Fibroblast of gingiva (primary cell): ENCODE results near the gene CLDN1.
A peak's percentile ranks its signal among the peaks of the same experiment; 100 is the strongest.

Experiments
- DNase-seq: peaks from one replicate; pipeline ENCODE4 v3.0.0-alpha.2; 2011; ENCODE audit warnings: low read depth

Gene CLDN1

GRCh38 chr3:190321789-190322603, at the start of gene CLDN1:
Gene CLDN1 (minus strand): TSS chr3:190322446. CDS start chr3:190322206, 240 bp downstream.
- peak; percentile 59 for DNase-seq

GRCh38 chr3:190371152-190371551, 48.9 kb upstream of the CLDN1 start:
- no peak for DNase-seq

GRCh38 chr3:190370369-190370768, 48.1 kb upstream of the CLDN1 start:
- no peak for DNase-seq

GRCh38 chr3:190369668-190370295, 47.5 kb upstream of the CLDN1 start:
- no peak for DNase-seq

- no peak for DNase-seq
These were observed 46.6 kb upstream of the CLDN1 start for GRCh38 chr3:190368881-190369280.

GRCh38 chr3:190366133-190366532, 43.9 kb upstream of the CLDN1 start:
- DNase-seq = peak; percentile 40

- no peak for DNase-seq
These were observed 40.0 kb upstream of the CLDN1 start for GRCh38 chr3:190362258-190362657.

GRCh38 chr3:190361791-190362190, 39.5 kb upstream of the CLDN1 start:
- no peak for DNase-seq

- no peak for DNase-seq
These were observed 38.0 kb upstream of the CLDN1 start for GRCh38 chr3:190360228-190360627.

GRCh38 chr3:190359813-190360212, 37.6 kb upstream of the CLDN1 start:
- no peak for DNase-seq

GRCh38 chr3:190357468-190357867, 35.2 kb upstream of the CLDN1 start:
- no peak for DNase-seq

GRCh38 chr3:190356246-190356645, 34.0 kb upstream of the CLDN1 start:
- no peak for DNase-seq

GRCh38 chr3:190352861-190353457, 30.7 kb upstream of the CLDN1 start:
- no peak for DNase-seq

- DNase-seq = no peak
These were observed 24.3 kb upstream of the CLDN1 start for GRCh38 chr3:190346541-190346940.

GRCh38 chr3:190345878-190346277, 23.6 kb upstream of the CLDN1 start:
- no peak for DNase-seq

GRCh38 chr3:190345027-190345821, 23.0 kb upstream of the CLDN1 start:
- peak; percentile 81 for DNase-seq

- no peak for DNase-seq
These were observed 17.8 kb upstream of the CLDN1 start for GRCh38 chr3:190340071-190340470.

GRCh38 chr3:190339130-190339529, 16.9 kb upstream of the CLDN1 start:
- no peak for DNase-seq

GRCh38 chr3:190338717-190339116, 16.5 kb upstream of the CLDN1 start:
- no peak for DNase-seq

- DNase-seq = no peak
These were observed 15.1 kb upstream of the CLDN1 start for GRCh38 chr3:190337301-190337700.

- DNase-seq = peak; percentile 62
These were observed 14.4 kb upstream of the CLDN1 start for GRCh38 chr3:190336516-190337189.

GRCh38 chr3:190333961-190334360, 11.7 kb upstream of the CLDN1 start:
- no peak for DNase-seq
